H1 (cell line): ENCODE data around the gene PARD3. TPM values are rescaled to one million over a fixed set of nuclear protein-coding genes. Genes with fewer than 3 reads are reported as not detected.

Source experiments
- EGR1 ChIP-seq: IDR thresholded peaks from 2 replicates; pipeline ENCODE4 v1.6.1; 2011; ENCODE audit warnings: low read depth, low read length, borderline replicate concordance
- HDAC2 ChIP-seq, 2 experiments: fragments of 300-600 bp in 1 of 2; sonication (generic) in 1 of 2; IDR thresholded peaks; 2 replicates each; pipeline ENCODE4 v1.6.1; 2011 to 2012; ENCODE audit warnings: low read depth in 2 of 2, low read length in 2 of 2, mild to moderate bottlenecking in 2 of 2, moderate library complexity in 2 of 2, borderline replicate concordance in 1 of 2, inconsistent platforms in 1 of 2
- KDM5A ChIP-seq: fragments of 200-600 bp; IDR thresholded peaks from 2 replicates; pipeline ENCODE4 v1.7.1; 2012; ENCODE audit warnings: mild to moderate bottlenecking, low read length, inconsistent platforms, mixed read lengths
- PHF8 ChIP-seq: fragments of 200-600 bp; sonication (generic); conservative IDR thresholded peaks from 2 replicates; pipeline ENCODE4 v1.7.1; 2012; ENCODE audit warnings: low read depth, mild to moderate bottlenecking, inconsistent platforms, low read length, moderate library complexity
- TBP ChIP-seq: IDR thresholded peaks from 2 replicates; pipeline ENCODE4 v1.6.1; 2011; ENCODE audit warnings: low read depth, low read length, improper control_type of control experiment
- polyA plus RNA-seq, 7 experiments: library from polyadenylated mRNA; depleted of rRNA in 3 of 7; stranded (reverse) in 5 of 7; unstranded in 2 of 7; fragments of >200 nt in 5 of 7; fragments of 200-250 nt in 2 of 7; gene quantifications; 1 replicate in 5 of 7; 2 replicates in 1 of 7; 4 replicates in 1 of 7; pipeline versions ENCODE4 v1.2.1 to v1.2.3, GENCODE V29; 2011 to 2013; ENCODE audit warnings: missing spikeins in 2 of 7, mixed read lengths in 2 of 7
- total RNA-seq: library from RNA; stranded (reverse); fragmentation: NEBNext Ultra II Directional; extraction: Animal tissue kit (Norgen Biotek cat#: 25700); gene quantifications from 2 replicates; pipeline ENCODE4 v1.2.1, GENCODE V29; 2021

PARD3 gene
- total and polyA plus RNA-seq, 2 of the 8 experiments (the other 6 are each of a cell fraction or from before 2014, with no cell fraction given) = 19.7 to 49.1 TPM

GRCh38 chr10:34113504-34114225 lies 701.4 kb downstream of the PARD3 start (continued):
- TF ChIP-seq EGR1 = no peak
- no peak for TF ChIP-seq PHF8
- TF ChIP-seq HDAC2 (IDR thresholded peaks at IDR 0.05; ENCODE audit: borderline replicate concordance in 1 of 2, low read depth in 2 of 2, low read length in 2 of 2) = no peak
- TF ChIP-seq TBP = no peak
- no peak for TF ChIP-seq KDM5A
- TF ChIP-seq, all 59 proteins: peak for 0
